ENCODE results near the gene TAS2R4. TPM values are rescaled to one million over a fixed set of nuclear protein-coding genes. Genes with fewer than 3 reads are reported as not detected.
A peak's percentile ranks its signal among the peaks of the same experiment; 100 is the strongest.
"Not testable (repeated sequence)": the region's sequence is repeated elsewhere in the genome, so short reads cannot be mapped to it uniquely, and the experiment has no call there.

The TAS2R4 gene, protein sequence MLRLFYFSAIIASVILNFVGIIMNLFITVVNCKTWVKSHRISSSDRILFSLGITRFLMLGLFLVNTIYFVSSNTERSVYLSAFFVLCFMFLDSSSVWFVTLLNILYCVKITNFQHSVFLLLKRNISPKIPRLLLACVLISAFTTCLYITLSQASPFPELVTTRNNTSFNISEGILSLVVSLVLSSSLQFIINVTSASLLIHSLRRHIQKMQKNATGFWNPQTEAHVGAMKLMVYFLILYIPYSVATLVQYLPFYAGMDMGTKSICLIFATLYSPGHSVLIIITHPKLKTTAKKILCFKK
- 1 to 10 TPM in 7 of 8 experiments, under 1 TPM in 1; 0.46 to 3.1 (median 1.8) TPM for total RNA-seq

DNA sequence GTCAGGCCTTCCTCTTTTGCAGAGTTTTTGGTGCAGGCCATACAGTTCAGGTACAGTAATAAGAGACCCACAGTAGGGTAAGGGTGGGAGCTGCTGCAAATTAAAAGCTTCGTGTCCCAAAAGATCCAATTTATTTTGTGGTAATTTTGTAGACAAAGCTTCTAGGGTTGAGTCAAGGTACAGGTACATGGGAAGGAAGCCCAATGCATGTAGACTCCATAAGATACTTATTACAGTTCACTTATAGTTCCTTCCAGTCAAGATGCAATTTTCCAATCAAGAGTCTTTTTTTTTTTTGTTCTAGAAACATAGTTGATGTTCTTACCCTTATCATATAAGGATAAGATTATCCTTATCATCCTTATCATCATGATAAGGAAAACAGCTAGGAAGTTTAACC is at the start of gene TAS2R4:
TSS of gene TAS2R4 (plus strand) at position 301 of the 400 bp plus-strand sequence. CDS start 1,815 bp downstream, outside the sequence.
- ATAC-seq (replicated peaks in 6 of 8): no peak
- H3K4me3 ChIP-seq: no peak within 1 kb of the TSS
- in situ Hi-C loops (cut with MboI; ENCODE audit: low pct_unique_long_range_greater_than_20kb in 2 of 9, low sequenced_read_pairs in 9 of 9, unreplicated experiment in 9 of 9): no loop called here
- H3K27ac ChIP-seq: no peak within 1 kb of the TSS
- no peaks in the 10 kb centered on the region for H3K4me1 ChIP-seq (replicated peaks in 1 of 2)
- 67 to 100% (median 100%) methylated on average over 1 of the region's 1 CpG; no CpG with 5 or more reads in 4 of the 10 experiments for WGBS, 10 experiments

GRCh38 chr7:141729020-141729419 is 47.5 kb upstream of the TAS2R4 start:
- in situ Hi-C loops (cut with MboI; ENCODE audit: low pct_unique_long_range_greater_than_20kb in 2 of 9, low sequenced_read_pairs in 9 of 9, unreplicated experiment in 9 of 9): no loop called here
- ATAC-seq (replicated peaks in 6 of 8): no peak
- Histone ChIP-seq H3K4me1 (replicated peaks in 1 of 2) (no peaks in the 10 kb centered on the region), H3K27ac (no peak overlapping the region), H3K4me3 (no peak overlapping the region)
- WGBS, 10 experiments: 70 to 90% methylated on average over 1 of the region's 1 CpG; no CpG with 5 or more reads in 8 of the 10 experiments

DNA sequence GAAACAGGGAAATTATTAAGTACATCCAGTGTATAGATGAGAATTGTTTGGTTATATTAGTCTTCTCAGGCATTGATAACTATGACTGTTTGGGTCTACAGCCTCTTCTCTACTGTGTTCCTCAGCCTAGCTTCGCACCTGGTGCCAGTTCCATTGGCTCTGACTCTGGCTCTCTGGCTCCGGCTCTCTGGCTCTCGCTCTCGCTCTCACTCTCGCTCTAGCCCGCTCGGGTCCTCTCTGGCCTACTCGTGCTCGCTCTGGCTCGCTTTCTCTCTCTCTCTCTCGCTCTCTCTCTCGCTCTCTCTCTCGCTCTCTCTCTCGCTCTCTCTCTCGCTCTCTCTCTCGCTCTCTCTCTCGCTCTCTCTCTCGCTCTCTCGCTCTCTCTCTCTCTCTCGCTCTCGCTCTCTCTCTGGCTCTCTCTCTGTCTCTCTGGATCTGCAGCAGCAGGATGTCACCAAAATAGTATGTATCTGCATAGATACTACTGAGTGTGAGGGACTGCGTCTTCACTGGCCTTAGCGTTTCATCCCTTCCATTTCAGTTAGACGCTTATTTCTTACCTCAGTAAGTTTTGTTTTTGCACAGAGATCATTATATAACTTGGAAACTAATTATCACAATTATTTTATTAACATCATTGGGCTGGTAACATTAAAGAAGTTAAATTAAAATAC is 44.9 kb upstream of the TAS2R4 start:
- ATAC-seq (replicated peaks in 6 of 8): peak in 1 of 8 experiments; percentile 60
- no peaks in the 10 kb centered on the region for H3K4me1 ChIP-seq (replicated peaks in 1 of 2)
- H3K27ac ChIP-seq: no peak overlapping the region
- H3K4me3 ChIP-seq: no peak overlapping the region
- in situ Hi-C loops (cut with MboI; ENCODE audit: low pct_unique_long_range_greater_than_20kb in 2 of 9, low sequenced_read_pairs in 9 of 9, unreplicated experiment in 9 of 9): no loop called here
- 52 to 92% (median 81%) methylated on average over 2 to 18 of the region's 24 CpGs; no CpG with 5 or more reads in 1 of the 10 experiments for WGBS, 10 experiments

- peak overlapping the region; percentile 55 to 65 (median 61) for H3K4me3 ChIP-seq
- in situ Hi-C loops (cut with MboI; ENCODE audit: low pct_unique_long_range_greater_than_20kb in 2 of 9, low sequenced_read_pairs in 9 of 9, unreplicated experiment in 9 of 9): no loop called here
- ATAC-seq (replicated peaks in 6 of 8): no peak
- peaks cover 6 to 11% of the 10 kb centered on the region in 2 donors for H3K4me1 ChIP-seq (replicated peaks in 1 of 2)
- H3K27ac ChIP-seq: no peak overlapping the region
- WGBS, 10 experiments: 35 to 95% (median 79%) methylated on average over 2 to 10 of the region's 11 CpGs
Measured at GRCh38 chr7:141737118-141737835, 39.2 kb upstream of the TAS2R4 start.

GRCh38 chr7:141737836-141738591 is 38.5 kb upstream of the TAS2R4 start, which contains the start of gene SSBP1:
Gene SSBP1 (plus strand): TSS chr7:141738358. CDS start chr7:141739167, 809 bp downstream.
- WGBS, 10 experiments: 0 to 58% (median 4%) methylated on average over 4 to 35 of the region's 46 CpGs; no CpG with 5 or more reads in 1 of the 10 experiments
- peak within 1 kb of the TSS; percentile 55 to 65 (median 61) for H3K4me3 ChIP-seq
- peak within 1 kb of the TSS; percentile 83 to 90 for H3K27ac ChIP-seq
- in situ Hi-C loops (cut with MboI; ENCODE audit: low pct_unique_long_range_greater_than_20kb in 2 of 9, low sequenced_read_pairs in 9 of 9, unreplicated experiment in 9 of 9): no loop called here
- peaks cover 6 to 11% of the 10 kb centered on the region in 2 donors for H3K4me1 ChIP-seq (replicated peaks in 1 of 2)
- peak; percentile 90 to 97 (median 94) for ATAC-seq (replicated peaks in 6 of 8)

- peak in 1 of 8 experiments; percentile 77 for ATAC-seq (replicated peaks in 6 of 8)
- Histone ChIP-seq H3K4me3 (peak overlapping the region; percentile 55 to 65 (median 61)), H3K27ac (peak overlapping the region; percentile 83 to 90), H3K4me1 (replicated peaks in 1 of 2) (peaks cover 6 to 11% of the 10 kb centered on the region in 2 donors)
- WGBS, 10 experiments: 0 to 2% (median 0%) methylated on average over 2 to 6 of the region's 6 CpGs; no CpG with 5 or more reads in 2 of the 10 experiments
- in situ Hi-C loops (cut with MboI; ENCODE audit: low pct_unique_long_range_greater_than_20kb in 2 of 9, low sequenced_read_pairs in 9 of 9, unreplicated experiment in 9 of 9): no loop called here
Measured at GRCh38 chr7:141738592-141739013, 37.9 kb upstream of the TAS2R4 start.

GRCh38 chr7:141739250-141739649 is 37.2 kb upstream of the TAS2R4 start:
- ATAC-seq (replicated peaks in 6 of 8): no peak
- peak overlapping the region in 1 of 2 donors; percentile 83 for H3K27ac ChIP-seq
- peak overlapping the region; percentile 55 to 65 (median 61) for H3K4me3 ChIP-seq
- in situ Hi-C loops (cut with MboI; ENCODE audit: low pct_unique_long_range_greater_than_20kb in 2 of 9, low sequenced_read_pairs in 9 of 9, unreplicated experiment in 9 of 9): no loop called here
- peaks cover 6 to 11% of the 10 kb centered on the region in 2 donors for H3K4me1 ChIP-seq (replicated peaks in 1 of 2)
- 20 to 100% (median 45%) methylated on average over 1 to 3 of the region's 3 CpGs; no CpG with 5 or more reads in 1 of the 10 experiments for WGBS, 10 experiments

DNA sequence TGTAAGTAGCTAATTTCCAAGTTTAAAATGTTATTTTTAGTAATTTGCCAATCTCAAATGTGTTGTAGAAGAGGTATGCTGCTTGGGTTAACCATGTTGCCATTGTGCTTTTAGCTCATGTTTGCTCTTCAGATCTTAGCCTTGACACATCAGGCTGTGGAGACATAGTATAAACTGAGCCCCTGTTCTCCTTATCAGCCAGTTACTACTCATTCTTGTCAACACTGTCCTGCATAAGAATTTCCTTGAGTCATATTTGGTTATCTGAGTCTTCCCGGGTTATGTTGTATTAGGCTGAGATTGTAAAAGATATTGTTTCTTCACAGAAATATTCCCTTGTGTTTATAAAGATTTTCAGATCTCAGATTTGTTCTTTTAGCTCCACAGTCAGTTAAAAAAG is 34.2 kb upstream of the TAS2R4 start:
- H3K4me3 ChIP-seq: no peak overlapping the region
- no peak overlapping the region for H3K27ac ChIP-seq
- in situ Hi-C loops (cut with MboI; ENCODE audit: low pct_unique_long_range_greater_than_20kb in 2 of 9, low sequenced_read_pairs in 9 of 9, unreplicated experiment in 9 of 9): no loop called here
- peaks cover 6 to 11% of the 10 kb centered on the region in 2 donors for H3K4me1 ChIP-seq (replicated peaks in 1 of 2)
- no peak for ATAC-seq (replicated peaks in 6 of 8)
- 80 to 100% (median 100%) methylated on average over 1 of the region's 1 CpG; no CpG with 5 or more reads in 1 of the 10 experiments for WGBS, 10 experiments

DNA sequence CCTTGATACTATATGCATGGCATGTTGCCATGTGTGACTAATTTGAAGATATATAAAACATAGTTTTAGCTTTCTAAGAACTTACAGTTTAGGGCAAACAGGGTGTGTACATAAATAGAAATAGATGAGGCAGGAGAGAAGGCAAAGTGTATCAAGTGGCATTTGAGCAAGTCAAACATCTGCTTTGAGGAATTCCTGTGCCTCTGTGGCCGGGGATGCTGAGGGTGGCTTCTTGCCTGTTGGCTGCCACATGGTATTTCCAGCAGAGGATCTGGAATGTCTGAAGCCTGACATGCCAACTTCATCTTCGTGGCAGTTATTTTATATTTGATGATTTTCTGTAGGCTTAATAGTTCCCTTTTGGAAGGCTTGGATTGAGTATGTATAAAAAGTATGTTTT is 32.3 kb upstream of the TAS2R4 start:
- Histone ChIP-seq H3K27ac (no peak overlapping the region), H3K4me3 (no peak overlapping the region), H3K4me1 (replicated peaks in 1 of 2) (peaks cover 5 to 9% of the 10 kb centered on the region in 2 donors)
- in situ Hi-C loops (cut with MboI; ENCODE audit: low pct_unique_long_range_greater_than_20kb in 2 of 9, low sequenced_read_pairs in 9 of 9, unreplicated experiment in 9 of 9): no loop called here
- WGBS, 10 experiments: 8 to 100% (median 86%) methylated on average over 1 to 2 of the region's 2 CpGs; no CpG with 5 or more reads in 1 of the 10 experiments
- no peak for ATAC-seq (replicated peaks in 6 of 8)

DNA sequence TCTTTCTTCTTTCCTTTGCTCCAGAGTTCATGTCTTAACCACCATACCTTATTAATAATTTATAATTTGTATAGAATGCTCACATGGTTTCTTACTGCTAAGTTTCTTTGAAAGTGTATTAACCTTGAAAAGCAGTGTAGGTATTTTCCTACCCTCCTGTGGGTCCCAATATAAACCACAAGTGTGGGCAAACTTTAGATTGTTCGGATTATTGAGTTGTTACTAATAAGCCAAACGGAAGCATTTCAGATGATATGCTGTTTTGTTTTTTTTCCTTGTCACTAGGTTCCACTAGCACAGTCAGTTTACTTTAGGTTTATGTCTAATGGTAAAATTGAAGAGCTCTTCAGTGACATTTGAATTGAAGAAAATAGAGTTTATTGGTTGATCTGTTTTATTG is 28.1 kb upstream of the TAS2R4 start:
- WGBS, 10 experiments: 95 to 100% (median 100%) methylated on average over 2 of the region's 2 CpGs; no CpG with 5 or more reads in 1 of the 10 experiments
- ATAC-seq (replicated peaks in 6 of 8): no peak
- Histone ChIP-seq H3K4me3 (no peak overlapping the region), H3K27ac (no peak overlapping the region), H3K4me1 (replicated peaks in 1 of 2) (no peaks in the 10 kb centered on the region)
- in situ Hi-C loops (cut with MboI; ENCODE audit: low pct_unique_long_range_greater_than_20kb in 2 of 9, low sequenced_read_pairs in 9 of 9, unreplicated experiment in 9 of 9): no loop called here

GRCh38 chr7:141751904-141752303 is 24.6 kb upstream of the TAS2R4 start:
- H3K4me1 ChIP-seq (replicated peaks in 1 of 2); ATAC-seq (replicated peaks in 6 of 8); H3K4me3 ChIP-seq; H3K27ac ChIP-seq; in situ Hi-C loops (cut with MboI; ENCODE audit: low pct_unique_long_range_greater_than_20kb in 2 of 9, low sequenced_read_pairs in 9 of 9, unreplicated experiment in 9 of 9): not testable (repeated sequence)
- WGBS, 10 experiments: 80 to 100% (median 96%) methylated on average over 1 to 9 of the region's 10 CpGs

DNA sequence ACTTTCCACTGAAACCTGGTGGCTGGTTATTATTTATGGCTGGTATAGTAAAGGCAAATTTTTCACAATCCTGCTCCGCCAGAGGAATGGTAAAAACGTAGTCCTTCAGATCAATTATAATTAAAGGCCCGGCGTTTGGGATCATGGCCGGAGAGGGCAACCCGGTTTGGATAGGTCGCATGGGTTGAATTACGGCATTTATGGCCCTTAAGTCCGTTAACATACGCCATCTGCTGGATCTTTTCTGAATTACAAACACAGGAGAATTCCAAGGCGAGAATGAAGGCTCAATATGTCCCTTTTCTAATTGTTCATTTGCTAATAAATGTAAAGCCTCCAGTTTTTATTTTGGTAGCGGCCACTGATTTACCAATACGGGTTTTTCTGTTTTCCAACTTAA is 23.8 kb upstream of the TAS2R4 start:
- in situ Hi-C loops (cut with MboI; ENCODE audit: low pct_unique_long_range_greater_than_20kb in 2 of 9, low sequenced_read_pairs in 9 of 9, unreplicated experiment in 9 of 9): no loop called here
- no peaks in the 10 kb centered on the region for H3K4me1 ChIP-seq (replicated peaks in 1 of 2)
- 89 to 100% (median 96%) methylated on average over 1 to 12 of the region's 13 CpGs for WGBS, 10 experiments
- no peak for ATAC-seq (replicated peaks in 6 of 8)
- H3K4me3 ChIP-seq: no peak overlapping the region
- H3K27ac ChIP-seq: no peak overlapping the region

All from motor neuron (in vitro differentiated cells).